22Rv1 (cell line): ENCODE results near the gene FBF1.

Source experiments
- H3K27ac ChIP-seq: fragments of 450-650 bp; 2 replicates; pipeline ENCODE4 v1.5.1; 2017
- CTCF ChIP-seq: fragments of 450-650 bp; IDR thresholded peaks from 2 replicates; pipeline ENCODE4 v1.5.1; 2017; ENCODE audit warnings: mild to moderate bottlenecking
- ZFX ChIP-seq: fragments of 450-650 bp; IDR thresholded peaks from 2 replicates; pipeline ENCODE4 v1.6.1; 2017; ENCODE audit warnings: antibody characterized with exemption, borderline replicate concordance

The FBF1 gene

DNA sequence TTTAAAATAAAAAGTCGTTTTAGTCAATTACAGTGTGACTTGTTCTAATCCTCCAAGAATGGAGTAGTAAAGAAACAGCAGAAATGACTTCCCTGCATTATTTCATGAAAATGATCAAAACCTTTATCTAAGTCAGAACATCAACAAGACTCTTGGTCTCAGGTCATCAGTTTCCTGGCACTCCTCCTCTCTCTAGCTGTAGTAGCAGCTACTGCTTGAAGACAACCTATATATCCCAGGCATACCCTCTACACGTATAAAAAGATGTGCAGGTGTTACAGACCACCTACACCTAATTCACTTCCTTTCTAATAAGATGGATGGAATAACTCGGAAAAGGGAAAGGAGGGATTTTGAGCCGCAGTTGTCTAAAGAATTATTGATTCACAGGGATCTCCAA, 1.6 kb upstream of the FBF1 start:
- no peak overlapping the region for H3K27ac ChIP-seq
- TF ChIP-seq ZFX (no peak), CTCF (no peak)

- TF ChIP-seq ZFX (no peak), CTCF (no peak)
- H3K27ac ChIP-seq = peak overlapping the region; percentile 70
Measured at GRCh38 chr17:75941442-75941819, 589 bp upstream of the FBF1 start.

GRCh38 chr17:75937652-75938051, 3.2 kb downstream of the FBF1 start:
- no peak overlapping the region for H3K27ac ChIP-seq
- TF ChIP-seq ZFX = no peak
- TF ChIP-seq CTCF = no peak

DNA sequence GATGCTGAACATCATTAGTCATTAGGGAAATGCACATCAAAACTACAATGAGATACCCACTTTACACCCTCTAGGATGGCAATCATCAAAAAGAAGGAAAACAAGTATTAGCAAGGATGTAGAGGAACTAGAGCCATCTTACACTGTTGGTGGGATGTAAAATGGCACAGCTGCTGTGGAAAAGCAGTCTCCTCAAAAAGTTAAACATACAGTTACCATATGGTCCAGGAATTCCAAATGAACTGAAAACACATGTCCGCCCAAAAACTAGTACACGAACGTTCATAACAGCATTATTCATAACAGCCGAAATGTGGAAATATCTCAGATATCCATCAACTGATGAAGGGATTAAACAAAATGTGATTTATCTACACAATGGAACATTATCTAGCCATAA, 7.0 kb downstream of the FBF1 start:
- TF ChIP-seq ZFX (no peak), CTCF (no peak)
- H3K27ac ChIP-seq = no peak overlapping the region

DNA sequence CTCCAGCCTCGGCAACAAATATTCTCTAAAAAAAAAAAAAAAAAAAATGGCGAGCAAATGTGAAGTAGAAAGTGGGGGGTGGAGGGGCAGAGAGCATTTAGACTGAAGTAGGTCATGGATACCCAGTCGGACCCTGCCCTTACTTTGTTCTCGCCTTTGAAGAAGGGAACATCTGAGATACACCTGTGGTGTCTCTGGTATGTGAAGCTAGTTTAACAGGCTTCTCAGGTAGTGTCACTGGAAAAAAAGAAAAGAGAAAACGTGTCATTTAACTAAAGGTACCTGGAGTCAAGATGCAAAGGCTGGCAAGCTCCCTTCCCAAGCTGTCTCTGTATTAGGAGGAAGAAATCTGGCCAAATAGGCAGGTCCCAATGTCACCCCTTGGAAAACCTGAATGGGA, 8.0 kb downstream of the FBF1 start:
- no peak overlapping the region for H3K27ac ChIP-seq
- no peak for TF ChIP-seq ZFX
- TF ChIP-seq CTCF = no peak

- H3K27ac ChIP-seq = no peak overlapping the region
- TF ChIP-seq ZFX = no peak
- no peak for TF ChIP-seq CTCF
Measured at GRCh38 chr17:75931062-75931461, 9.8 kb downstream of the FBF1 start.

GRCh38 chr17:75927286-75927922, 13.4 kb downstream of the FBF1 start:
- TF ChIP-seq ZFX (no peak), CTCF (peak; percentile 63)
- no peak overlapping the region for H3K27ac ChIP-seq
